HG02623 (cell line): ENCODE results near the gene ARMH1.

Source experiments
- ATAC-seq: cut with Tn5 transposase; IDR thresholded peaks from one replicate; pipeline ENCODE4 v1.9.1; 2021; ENCODE audit warnings: moderate library complexity; ENCODE audit not compliant: unreplicated experiment

ARMH1 gene

GRCh38 chr1:44674113-44675000 lies at the start of gene ARMH1, which contains the start of gene TMEM53:
TSS of gene ARMH1 (plus strand) at chr1:44674714. CDS start at chr1:44689698, 14,984 bp downstream.
TSS of gene TMEM53 (minus strand) at chr1:44674481. CDS start at chr1:44674391, 90 bp downstream.
- ATAC-seq = peak; percentile 88

- no peak for ATAC-seq
These were observed 49.2 kb upstream of the ARMH1 start for GRCh38 chr1:44625348-44625747.

- no peak for ATAC-seq
These were observed 45.4 kb upstream of the ARMH1 start for GRCh38 chr1:44628962-44629756.

GRCh38 chr1:44630116-44630515 lies 44.4 kb upstream of the ARMH1 start:
- ATAC-seq = no peak

GRCh38 chr1:44631333-44631646 lies 43.2 kb upstream of the ARMH1 start:
- ATAC-seq = peak; percentile 2

- ATAC-seq = peak; percentile 66
These were observed 42.6 kb upstream of the ARMH1 start for GRCh38 chr1:44631647-44632539.

- no peak for ATAC-seq
These were observed 41.9 kb upstream of the ARMH1 start for GRCh38 chr1:44632598-44632997.

- no peak for ATAC-seq
These were observed 39.8 kb upstream of the ARMH1 start for GRCh38 chr1:44634606-44635189.

- no peak for ATAC-seq
These were observed 39.1 kb upstream of the ARMH1 start for GRCh38 chr1:44635439-44635838.

- no peak for ATAC-seq
These were observed 38.3 kb upstream of the ARMH1 start for GRCh38 chr1:44636083-44636687.

GRCh38 chr1:44636688-44637598 lies 37.6 kb upstream of the ARMH1 start:
- no peak for ATAC-seq

GRCh38 chr1:44637702-44638411 lies 36.7 kb upstream of the ARMH1 start:
- no peak for ATAC-seq

- no peak for ATAC-seq
These were observed 34.2 kb upstream of the ARMH1 start for GRCh38 chr1:44640200-44640853.

- ATAC-seq = no peak
These were observed 33.1 kb upstream of the ARMH1 start for GRCh38 chr1:44641126-44642102.

GRCh38 chr1:44642255-44642654 lies 32.3 kb upstream of the ARMH1 start:
- ATAC-seq = no peak

GRCh38 chr1:44642925-44643324 lies 31.6 kb upstream of the ARMH1 start:
- ATAC-seq = no peak
